Hepatic stellate cell (primary cell): ENCODE data around the gene CEP20.
"Not testable (repeated sequence)": the region's sequence is repeated elsewhere in the genome, so short reads cannot be mapped to it uniquely, and the experiment has no call there.

Source experiments
- DNase-seq: peaks from one replicate; pipeline ENCODE4 v3.0.0; 2011; ENCODE audit warnings: low spot score

CEP20 gene

GRCh38 chr16:15888072-15888976, at the start of gene CEP20:
Gene CEP20 (minus strand): TSS chr16:15888603. CDS start chr16:15888585, 18 bp downstream.
- DNase-seq, result peak; percentile 100

- not testable (repeated sequence) for DNase-seq
Observed at GRCh38 chr16:15936809-15937208, 48.4 kb upstream of the CEP20 start.

GRCh38 chr16:15934991-15935390, 46.6 kb upstream of the CEP20 start:
- no peak for DNase-seq

GRCh38 chr16:15933781-15934180, 45.4 kb upstream of the CEP20 start:
- DNase-seq, result no peak

GRCh38 chr16:15932939-15933338, 44.5 kb upstream of the CEP20 start:
- no peak for DNase-seq

GRCh38 chr16:15928261-15929104, 40.1 kb upstream of the CEP20 start:
- no peak for DNase-seq

GRCh38 chr16:15925631-15926030, 37.2 kb upstream of the CEP20 start:
- DNase-seq, result no peak

GRCh38 chr16:15924996-15925395, 36.6 kb upstream of the CEP20 start:
- no peak for DNase-seq

- no peak for DNase-seq
Observed at GRCh38 chr16:15919331-15919730, 30.9 kb upstream of the CEP20 start.

GRCh38 chr16:15918314-15918713, 29.9 kb upstream of the CEP20 start:
- DNase-seq, result not testable (repeated sequence)

- DNase-seq, result no peak
Observed at GRCh38 chr16:15916323-15916722, 27.9 kb upstream of the CEP20 start.

GRCh38 chr16:15915555-15916081, 27.2 kb upstream of the CEP20 start:
- DNase-seq, result no peak

GRCh38 chr16:15913046-15913698, 24.8 kb upstream of the CEP20 start:
- no peak for DNase-seq

- no peak for DNase-seq
Observed at GRCh38 chr16:15911198-15911597, 22.8 kb upstream of the CEP20 start.

- peak; percentile 37 for DNase-seq
Observed at GRCh38 chr16:15907863-15908478, 19.6 kb upstream of the CEP20 start.

- DNase-seq, result no peak
Observed at GRCh38 chr16:15906439-15906838, 18.0 kb upstream of the CEP20 start.

- DNase-seq, result no peak
Observed at GRCh38 chr16:15903960-15904359, 15.6 kb upstream of the CEP20 start.

- no peak for DNase-seq
Observed at GRCh38 chr16:15900901-15901500, 12.6 kb upstream of the CEP20 start.

- DNase-seq, result no peak
Observed at GRCh38 chr16:15900357-15900756, 12.0 kb upstream of the CEP20 start.

- peak; percentile 17 for DNase-seq
Observed at GRCh38 chr16:15899538-15900100, 11.2 kb upstream of the CEP20 start.

GRCh38 chr16:15898654-15899053, 10.3 kb upstream of the CEP20 start:
- no peak for DNase-seq
